C4-2B (cell line): ENCODE measurements around the gene USP25.

ENCODE experiments used
- H3K27ac ChIP-seq: fragments of 450-650 bp; 2 replicates; pipeline ENCODE4 v1.5.1; 2017
- CTCF ChIP-seq: fragments of 450-650 bp; conservative IDR thresholded peaks from 2 replicates; pipeline ENCODE4 v1.5.1; 2017; ENCODE audit warnings: mild to moderate bottlenecking
- ZFX ChIP-seq: fragments of 450-650 bp; IDR thresholded peaks from 2 replicates; pipeline ENCODE4 v1.6.1; 2017

USP25 gene, protein sequence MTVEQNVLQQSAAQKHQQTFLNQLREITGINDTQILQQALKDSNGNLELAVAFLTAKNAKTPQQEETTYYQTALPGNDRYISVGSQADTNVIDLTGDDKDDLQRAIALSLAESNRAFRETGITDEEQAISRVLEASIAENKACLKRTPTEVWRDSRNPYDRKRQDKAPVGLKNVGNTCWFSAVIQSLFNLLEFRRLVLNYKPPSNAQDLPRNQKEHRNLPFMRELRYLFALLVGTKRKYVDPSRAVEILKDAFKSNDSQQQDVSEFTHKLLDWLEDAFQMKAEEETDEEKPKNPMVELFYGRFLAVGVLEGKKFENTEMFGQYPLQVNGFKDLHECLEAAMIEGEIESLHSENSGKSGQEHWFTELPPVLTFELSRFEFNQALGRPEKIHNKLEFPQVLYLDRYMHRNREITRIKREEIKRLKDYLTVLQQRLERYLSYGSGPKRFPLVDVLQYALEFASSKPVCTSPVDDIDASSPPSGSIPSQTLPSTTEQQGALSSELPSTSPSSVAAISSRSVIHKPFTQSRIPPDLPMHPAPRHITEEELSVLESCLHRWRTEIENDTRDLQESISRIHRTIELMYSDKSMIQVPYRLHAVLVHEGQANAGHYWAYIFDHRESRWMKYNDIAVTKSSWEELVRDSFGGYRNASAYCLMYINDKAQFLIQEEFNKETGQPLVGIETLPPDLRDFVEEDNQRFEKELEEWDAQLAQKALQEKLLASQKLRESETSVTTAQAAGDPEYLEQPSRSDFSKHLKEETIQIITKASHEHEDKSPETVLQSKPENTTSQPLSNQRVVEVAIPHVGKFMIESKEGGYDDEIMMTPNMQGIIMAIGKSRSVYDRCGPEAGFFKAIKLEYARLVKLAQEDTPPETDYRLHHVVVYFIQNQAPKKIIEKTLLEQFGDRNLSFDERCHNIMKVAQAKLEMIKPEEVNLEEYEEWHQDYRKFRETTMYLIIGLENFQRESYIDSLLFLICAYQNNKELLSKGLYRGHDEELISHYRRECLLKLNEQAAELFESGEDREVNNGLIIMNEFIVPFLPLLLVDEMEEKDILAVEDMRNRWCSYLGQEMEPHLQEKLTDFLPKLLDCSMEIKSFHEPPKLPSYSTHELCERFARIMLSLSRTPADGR

GRCh38 chr21:15729674-15730483 lies at the start of gene USP25:
Gene USP25, plus strand, starts transcription at chr21:15729982. Its CDS starts 412 bp downstream, at chr21:15730394.
- H3K27ac ChIP-seq, result peak within 1 kb of the TSS; percentile 95
- peak; percentile 88 for TF ChIP-seq ZFX
- peak; percentile 61 for TF ChIP-seq CTCF

- no peak overlapping the region for H3K27ac ChIP-seq
Measured at GRCh38 chr21:15682186-15682895, 47.4 kb upstream of the USP25 start.

DNA sequence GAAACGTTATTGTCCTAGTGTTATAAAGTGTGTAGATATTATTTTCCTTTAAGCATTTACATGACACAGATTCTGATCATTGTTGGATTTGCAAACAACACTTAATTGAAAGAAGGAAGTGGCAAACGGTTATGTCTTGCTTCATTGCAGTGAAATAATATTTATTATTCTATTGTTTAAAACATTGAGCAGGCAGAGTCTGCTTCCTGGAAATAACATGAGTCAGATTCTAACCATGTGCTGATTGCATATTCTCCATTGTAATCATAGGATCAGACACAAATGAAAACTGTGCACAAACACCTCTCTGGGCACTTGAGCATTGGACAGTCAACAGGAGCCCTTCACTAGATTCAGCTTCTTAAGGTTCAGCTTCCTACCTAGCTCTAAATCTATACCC lies 46.8 kb upstream of the USP25 start:
- H3K27ac ChIP-seq, result no peak overlapping the region
- no peak for TF ChIP-seq ZFX
- TF ChIP-seq CTCF, result no peak

More at GRCh38 chr21:15682186-15682895, 47.4 kb upstream of the USP25 start:
- TF ChIP-seq CTCF (no peak), ZFX (no peak)

DNA sequence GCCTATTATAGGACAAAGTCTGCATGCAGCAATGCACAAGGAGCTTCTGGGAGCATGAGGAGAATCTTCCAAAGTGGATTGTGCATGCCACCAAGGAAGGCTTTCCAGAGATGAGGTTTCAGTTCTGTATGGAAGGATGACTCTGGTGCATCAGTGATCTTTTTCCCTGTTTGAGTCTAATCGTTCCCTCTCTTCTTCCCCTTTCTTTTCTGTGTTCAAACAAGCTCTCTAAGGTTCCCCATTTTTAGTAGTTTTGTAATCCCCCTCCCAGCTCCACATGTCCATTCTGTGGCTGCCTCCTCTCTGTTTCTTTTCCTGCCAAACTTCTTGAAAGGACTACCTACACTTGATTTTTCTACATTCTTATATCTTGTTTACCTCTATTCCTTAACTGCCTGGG lies 43.3 kb upstream of the USP25 start:
- H3K27ac ChIP-seq, result no peak overlapping the region
- no peak for TF ChIP-seq ZFX
- TF ChIP-seq CTCF, result no peak

DNA sequence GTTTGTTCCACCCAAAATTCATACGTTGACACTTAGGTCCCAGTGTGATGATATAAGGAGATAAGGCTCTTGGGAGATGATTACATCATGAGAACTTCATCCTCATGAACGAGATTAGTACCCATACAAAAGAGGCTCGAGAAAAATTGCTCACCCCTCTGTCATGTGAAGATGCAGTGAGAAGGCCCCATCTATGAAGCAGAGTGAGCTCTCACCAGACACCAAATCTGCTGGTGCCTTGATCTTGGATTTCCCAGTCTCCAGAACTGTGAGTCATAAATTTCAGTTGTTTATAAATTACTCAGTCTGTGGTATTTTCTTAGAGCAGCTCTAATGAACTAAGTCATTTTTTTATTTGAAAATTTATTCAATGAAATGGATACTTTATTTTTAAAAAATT lies 42.6 kb upstream of the USP25 start:
- TF ChIP-seq ZFX (no peak), CTCF (no peak)
- no peak overlapping the region for H3K27ac ChIP-seq

DNA sequence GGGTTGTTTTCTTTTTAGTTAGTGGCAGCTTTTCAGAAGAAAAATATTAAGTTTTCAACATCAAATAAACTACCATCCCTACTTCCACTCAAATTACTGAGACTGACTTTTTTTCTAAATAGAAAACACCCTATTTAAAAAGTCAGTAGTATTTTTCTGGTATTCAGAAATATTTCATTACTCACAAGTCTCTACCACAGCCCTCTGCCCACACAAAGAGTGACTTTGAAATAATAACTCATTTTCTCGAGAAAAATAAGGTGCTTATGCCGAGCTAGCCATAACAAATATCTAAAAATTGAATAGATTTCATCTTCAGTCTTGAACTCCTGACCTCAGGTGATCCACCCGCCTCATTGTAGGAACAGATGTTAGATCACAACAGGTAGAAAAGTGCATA lies 41.8 kb upstream of the USP25 start:
- TF ChIP-seq CTCF, result no peak
- TF ChIP-seq ZFX, result no peak
- no peak overlapping the region for H3K27ac ChIP-seq
